ENCODE data around the gene MAD1L1. TPM values are rescaled to one million over a fixed set of nuclear protein-coding genes. Genes with fewer than 3 reads are reported as not detected.

The MAD1L1 gene
- total and polyA plus RNA-seq, 2 of the 13 experiments (the other 11 are each of a cell fraction or from before 2014, with no cell fraction given): 17.4 to 64.7 TPM

DNA sequence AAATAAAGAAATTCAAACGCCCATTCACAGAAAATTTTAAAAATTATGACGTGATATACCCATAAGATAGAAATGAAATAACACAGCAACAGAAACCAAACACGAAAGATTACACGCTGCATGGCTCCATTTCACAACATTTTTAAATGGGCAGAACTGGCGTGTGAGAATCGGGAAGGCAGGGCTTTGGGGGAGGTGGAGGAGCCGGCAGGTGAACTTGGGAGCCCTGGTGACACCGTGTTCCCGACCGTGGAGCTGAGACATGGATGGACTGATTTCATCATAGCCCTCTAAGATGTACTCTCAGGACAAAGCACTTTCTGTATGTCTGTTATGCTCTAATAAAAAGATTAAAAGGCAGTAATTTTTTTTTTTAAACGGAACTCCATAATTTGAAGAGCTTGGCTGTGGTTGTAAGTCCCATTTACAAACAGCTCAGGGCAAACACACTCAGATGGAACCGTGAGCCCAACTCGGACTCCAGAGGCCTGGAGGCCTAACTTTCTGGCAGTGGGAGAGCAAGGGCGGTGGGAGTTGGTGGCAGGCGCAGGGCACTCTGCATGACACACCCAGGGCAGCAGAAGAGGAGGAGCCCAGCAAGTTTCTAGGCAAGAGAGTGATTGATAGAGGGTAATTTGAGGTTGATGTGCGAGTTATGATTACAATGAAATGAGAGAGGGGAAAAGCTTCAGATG lies 203.4 kb downstream of the MAD1L1 start:
- WGBS (ENCODE audit: low lambda C conversion rate): 98% methylated on average over 16 of the region's 16 CpGs
- no peak for ATAC-seq
- ChIA-PET CTCF (ENCODE audit: low intra/inter-chr PET ratio, low total read pairs) (no interaction called here), POLR2A (no interaction called here)
- no peak for FAIRE-seq
- Histone ChIP-seq H3K27me3 (ENCODE audit: control insufficient read depth in 1 of 2, insufficient read depth in 2 of 2, low read length in 2 of 2) (no peaks in the 10 kb centered on the region), H3K4me3 (replicated peaks in 1 of 3; ENCODE audit: insufficient read depth in 1 of 3, low read depth in 2 of 3, low read length in 3 of 3) (no peak overlapping the region), H3K9me3 (ENCODE audit: low read length) (peaks cover 38% of the 10 kb centered on the region), H3K4me1 (ENCODE audit: insufficient read depth, low read length) (peaks cover 25% of the 10 kb centered on the region), H3K79me2 (ENCODE audit: insufficient read depth, low read length) (peaks cover 13% of the 10 kb centered on the region), H3K36me3 (replicated peaks in 1 of 2; ENCODE audit: control insufficient read depth in 1 of 2, insufficient read depth in 2 of 2, low read length in 2 of 2) (peaks cover 0 to under 1% of the 10 kb centered on the region in 2 experiments; a peak in 1 of 5 replicates), H2AFZ (ENCODE audit: low read length) (no peak overlapping the region), H4K20me1 (ENCODE audit: insufficient read depth, low read length) (no peaks in the 10 kb centered on the region), H3K27ac (ENCODE audit: extremely low read length, insufficient read depth, low read length) (no peak overlapping the region), H3K9ac (ENCODE audit: insufficient read depth, low read depth, low read length) (no peak overlapping the region), H3K4me2 (ENCODE audit: low read depth, low read length) (no peak overlapping the region)
- DNase-seq (ENCODE audit: low spot score): no peak
- no TSS peak for BruUV-seq (replicated peaks)
- intact Hi-C loops (cut with micrococcal nuclease; ENCODE audit: unreplicated experiment): no loop called here
- in situ Hi-C loops (cut with HindIII; ENCODE audit: extremely low pct_ligation_motif_present, low pct_unique_long_range_greater_than_20kb): no loop called here
- TF ChIP-seq GFI1 (CRISPR knock-in tag; IDR thresholded peaks at IDR 0.05; ENCODE audit: borderline replicate concordance) (no peak), ZNF205 (CRISPR knock-in tag; IDR thresholded peaks at IDR 0.05) (no peak), ATM (IDR thresholded peaks at IDR 0.05; ENCODE audit: borderline replicate concordance) (no peak), RBAK (CRISPR knock-in tag; IDR thresholded peaks at IDR 0.05) (no peak), POLR2A (IDR thresholded peaks at IDR 0.05; ENCODE audit: insufficient read depth in 1 of 2, low read depth in 2 of 2, low read length in 2 of 2) (no peak), HOXA3 (CRISPR knock-in tag; IDR thresholded peaks at IDR 0.05) (no peak), ZNF75D (CRISPR knock-in tag; IDR thresholded peaks at IDR 0.05; ENCODE audit: borderline replicate concordance) (no peak)
- TF ChIP-seq, protein P1, sequence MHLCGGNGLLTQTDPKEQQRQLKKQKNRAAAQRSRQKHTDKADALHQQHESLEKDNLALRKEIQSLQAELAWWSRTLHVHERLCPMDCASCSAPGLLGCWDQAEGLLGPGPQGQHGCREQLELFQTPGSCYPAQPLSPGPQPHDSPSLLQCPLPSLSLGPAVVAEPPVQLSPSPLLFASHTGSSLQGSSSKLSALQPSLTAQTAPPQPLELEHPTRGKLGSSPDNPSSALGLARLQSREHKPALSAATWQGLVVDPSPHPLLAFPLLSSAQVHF (CRISPR knock-in tag; IDR thresholded peaks at IDR 0.05): no peak
- TF ChIP-seq, protein P2, sequence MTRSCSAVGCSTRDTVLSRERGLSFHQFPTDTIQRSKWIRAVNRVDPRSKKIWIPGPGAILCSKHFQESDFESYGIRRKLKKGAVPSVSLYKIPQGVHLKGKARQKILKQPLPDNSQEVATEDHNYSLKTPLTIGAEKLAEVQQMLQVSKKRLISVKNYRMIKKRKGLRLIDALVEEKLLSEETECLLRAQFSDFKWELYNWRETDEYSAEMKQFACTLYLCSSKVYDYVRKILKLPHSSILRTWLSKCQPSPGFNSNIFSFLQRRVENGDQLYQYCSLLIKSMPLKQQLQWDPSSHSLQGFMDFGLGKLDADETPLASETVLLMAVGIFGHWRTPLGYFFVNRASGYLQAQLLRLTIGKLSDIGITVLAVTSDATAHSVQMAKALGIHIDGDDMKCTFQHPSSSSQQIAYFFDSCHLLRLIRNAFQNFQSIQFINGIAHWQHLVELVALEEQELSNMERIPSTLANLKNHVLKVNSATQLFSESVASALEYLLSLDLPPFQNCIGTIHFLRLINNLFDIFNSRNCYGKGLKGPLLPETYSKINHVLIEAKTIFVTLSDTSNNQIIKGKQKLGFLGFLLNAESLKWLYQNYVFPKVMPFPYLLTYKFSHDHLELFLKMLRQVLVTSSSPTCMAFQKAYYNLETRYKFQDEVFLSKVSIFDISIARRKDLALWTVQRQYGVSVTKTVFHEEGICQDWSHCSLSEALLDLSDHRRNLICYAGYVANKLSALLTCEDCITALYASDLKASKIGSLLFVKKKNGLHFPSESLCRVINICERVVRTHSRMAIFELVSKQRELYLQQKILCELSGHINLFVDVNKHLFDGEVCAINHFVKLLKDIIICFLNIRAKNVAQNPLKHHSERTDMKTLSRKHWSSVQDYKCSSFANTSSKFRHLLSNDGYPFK (CRISPR knock-in tag; IDR thresholded peaks at IDR 0.05; ENCODE audit: borderline replicate concordance): no peak
- TF ChIP-seq, protein P3, sequence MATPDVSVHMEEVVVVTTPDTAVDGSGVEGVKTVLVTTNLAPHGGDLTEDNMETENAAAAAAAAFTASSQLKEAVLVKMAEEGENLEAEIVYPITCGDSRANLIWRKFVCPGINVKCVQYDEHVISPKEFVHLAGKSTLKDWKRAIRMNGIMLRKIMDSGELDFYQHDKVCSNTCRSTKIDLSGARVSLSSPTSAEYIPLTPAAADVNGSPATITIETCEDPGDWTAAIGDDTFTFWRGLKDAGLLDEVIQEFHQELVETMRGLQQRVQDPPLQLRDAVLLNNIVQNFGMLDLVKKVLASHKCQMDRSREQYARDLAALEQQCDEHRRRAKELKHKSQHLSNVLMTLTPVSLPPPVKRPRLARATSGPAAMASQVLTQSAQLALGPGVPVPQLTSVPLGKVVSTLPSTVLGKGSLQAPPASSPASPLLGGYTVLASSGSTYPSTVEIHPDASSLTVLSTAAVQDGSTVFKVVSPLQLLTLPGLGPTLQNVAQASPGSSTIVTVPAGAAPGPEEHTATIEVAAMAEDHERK (CRISPR knock-in tag; IDR thresholded peaks at IDR 0.05; ENCODE audit: low read depth): no peak
- TF ChIP-seq, protein P4, sequence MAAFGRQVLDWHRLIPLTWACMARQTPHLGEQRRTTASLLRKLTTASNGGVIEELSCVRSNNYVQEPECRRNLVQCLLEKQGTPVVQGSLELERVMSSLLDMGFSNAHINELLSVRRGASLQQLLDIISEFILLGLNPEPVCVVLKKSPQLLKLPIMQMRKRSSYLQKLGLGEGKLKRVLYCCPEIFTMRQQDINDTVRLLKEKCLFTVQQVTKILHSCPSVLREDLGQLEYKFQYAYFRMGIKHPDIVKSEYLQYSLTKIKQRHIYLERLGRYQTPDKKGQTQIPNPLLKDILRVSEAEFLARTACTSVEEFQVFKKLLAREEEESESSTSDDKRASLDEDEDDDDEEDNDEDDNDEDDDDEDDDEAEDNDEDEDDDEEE (CRISPR knock-in tag; IDR thresholded peaks at IDR 0.05): no peak
- TF ChIP-seq, protein P5, sequence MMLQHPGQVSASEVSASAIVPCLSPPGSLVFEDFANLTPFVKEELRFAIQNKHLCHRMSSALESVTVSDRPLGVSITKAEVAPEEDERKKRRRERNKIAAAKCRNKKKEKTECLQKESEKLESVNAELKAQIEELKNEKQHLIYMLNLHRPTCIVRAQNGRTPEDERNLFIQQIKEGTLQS (CRISPR knock-in tag; IDR thresholded peaks at IDR 0.05): no peak
- TF ChIP-seq, protein P6, sequence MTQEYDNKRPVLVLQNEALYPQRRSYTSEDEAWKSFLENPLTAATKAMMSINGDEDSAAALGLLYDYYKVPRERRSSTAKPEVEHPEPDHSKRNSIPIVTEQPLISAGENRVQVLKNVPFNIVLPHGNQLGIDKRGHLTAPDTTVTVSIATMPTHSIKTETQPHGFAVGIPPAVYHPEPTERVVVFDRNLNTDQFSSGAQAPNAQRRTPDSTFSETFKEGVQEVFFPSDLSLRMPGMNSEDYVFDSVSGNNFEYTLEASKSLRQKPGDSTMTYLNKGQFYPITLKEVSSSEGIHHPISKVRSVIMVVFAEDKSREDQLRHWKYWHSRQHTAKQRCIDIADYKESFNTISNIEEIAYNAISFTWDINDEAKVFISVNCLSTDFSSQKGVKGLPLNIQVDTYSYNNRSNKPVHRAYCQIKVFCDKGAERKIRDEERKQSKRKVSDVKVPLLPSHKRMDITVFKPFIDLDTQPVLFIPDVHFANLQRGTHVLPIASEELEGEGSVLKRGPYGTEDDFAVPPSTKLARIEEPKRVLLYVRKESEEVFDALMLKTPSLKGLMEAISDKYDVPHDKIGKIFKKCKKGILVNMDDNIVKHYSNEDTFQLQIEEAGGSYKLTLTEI (CRISPR knock-in tag; conservative IDR thresholded peaks at IDR 0.05): no peak

All from HepG2 (cell line).